ENCODE results near the gene NOL3.

The NOL3 gene

GRCh38 chr16:67141391-67141790 lies 28.9 kb upstream of the NOL3 start:
- no peak overlapping the region for H3K4me2 ChIP-seq (ENCODE audit: low read length)
- no peak overlapping the region for H2BK15ac ChIP-seq (replicated peaks; ENCODE audit: low read depth)
- no peak overlapping the region for H3K56ac ChIP-seq (ENCODE audit: low read length)
- H2BK5ac ChIP-seq (ENCODE audit: low read length) = no peak overlapping the region
- no peaks in the 10 kb centered on the region for H3K27me3 ChIP-seq (ENCODE audit: insufficient read depth, low read length, poor library complexity)
- H3K36me3 ChIP-seq (ENCODE audit: control insufficient read depth, insufficient read depth, low read length) = peaks cover 4% of the 10 kb centered on the region
- H3K79me2 ChIP-seq (ENCODE audit: control insufficient read depth, insufficient read depth, low read length) = no peaks in the 10 kb centered on the region
- no peak overlapping the region for H2BK120ac ChIP-seq (ENCODE audit: low read depth, low read length)
- H4K8ac ChIP-seq (ENCODE audit: low read depth, low read length) = no peak overlapping the region
- no peak overlapping the region for H2AK5ac ChIP-seq (ENCODE audit: low read length)
- H3K27ac ChIP-seq (ENCODE audit: low read depth, low read length) = no peak overlapping the region
- H3K4ac ChIP-seq (ENCODE audit: low read depth, low read length) = no peak overlapping the region
- DNase-seq = no peak
- no peak overlapping the region for H3K23ac ChIP-seq (ENCODE audit: low read length)
- H4K5ac ChIP-seq (ENCODE audit: low read length) = no peak overlapping the region
- no peak overlapping the region for H3K4me3 ChIP-seq (ENCODE audit: low read length)
- no peak overlapping the region for H3K9ac ChIP-seq (ENCODE audit: low read length)
- H3K18ac ChIP-seq (ENCODE audit: low read length) = no peak overlapping the region
- no peaks in the 10 kb centered on the region for H3K4me1 ChIP-seq (ENCODE audit: control insufficient read depth, low read depth, low read length)
- H3K79me1 ChIP-seq (ENCODE audit: low read length) = no peaks in the 10 kb centered on the region
- WGBS (ENCODE audit: extremely low coverage, insufficient coverage, low lambda C conversion rate) = no CpG with 5 or more reads among the region's 13 CpGs

- H3K18ac ChIP-seq (ENCODE audit: low read length) = no peak overlapping the region
- no peak overlapping the region for H2BK5ac ChIP-seq (ENCODE audit: low read length)
- WGBS (ENCODE audit: extremely low coverage, insufficient coverage, low lambda C conversion rate) = no CpG with 5 or more reads among the region's 9 CpGs
- H2AK5ac ChIP-seq (ENCODE audit: low read length) = no peak overlapping the region
- H2BK120ac ChIP-seq (ENCODE audit: low read depth, low read length) = no peak overlapping the region
- no peak overlapping the region for H3K4me3 ChIP-seq (ENCODE audit: low read length)
- no peak overlapping the region for H4K5ac ChIP-seq (ENCODE audit: low read length)
- no peak overlapping the region for H4K8ac ChIP-seq (ENCODE audit: low read depth, low read length)
- no peak overlapping the region for H3K4ac ChIP-seq (ENCODE audit: low read depth, low read length)
- no peaks in the 10 kb centered on the region for H3K4me1 ChIP-seq (ENCODE audit: control insufficient read depth, low read depth, low read length)
- no peak overlapping the region for H3K4me2 ChIP-seq (ENCODE audit: low read length)
- peaks cover 4% of the 10 kb centered on the region for H3K36me3 ChIP-seq (ENCODE audit: control insufficient read depth, insufficient read depth, low read length)
- H3K79me1 ChIP-seq (ENCODE audit: low read length) = no peaks in the 10 kb centered on the region
- no peaks in the 10 kb centered on the region for H3K79me2 ChIP-seq (ENCODE audit: control insufficient read depth, insufficient read depth, low read length)
- no peak overlapping the region for H2BK15ac ChIP-seq (replicated peaks; ENCODE audit: low read depth)
- no peak overlapping the region for H3K9ac ChIP-seq (ENCODE audit: low read length)
- no peak overlapping the region for H3K27ac ChIP-seq (ENCODE audit: low read depth, low read length)
- H3K23ac ChIP-seq (ENCODE audit: low read length) = no peak overlapping the region
- H3K27me3 ChIP-seq (ENCODE audit: insufficient read depth, low read length, poor library complexity) = no peaks in the 10 kb centered on the region
- H3K56ac ChIP-seq (ENCODE audit: low read length) = no peak overlapping the region
- DNase-seq = no peak
These were observed 28.0 kb upstream of the NOL3 start for GRCh38 chr16:67142342-67142741.

GRCh38 chr16:67144943-67145342 lies 25.4 kb upstream of the NOL3 start:
- Histone ChIP-seq H2BK120ac (ENCODE audit: low read depth, low read length) (no peak overlapping the region), H3K4me3 (ENCODE audit: low read length) (no peak overlapping the region), H2BK15ac (replicated peaks; ENCODE audit: low read depth) (no peak overlapping the region), H4K8ac (ENCODE audit: low read depth, low read length) (no peak overlapping the region), H3K27me3 (ENCODE audit: insufficient read depth, low read length, poor library complexity) (no peaks in the 10 kb centered on the region), H3K36me3 (ENCODE audit: control insufficient read depth, insufficient read depth, low read length) (peaks cover 4% of the 10 kb centered on the region), H3K4me2 (ENCODE audit: low read length) (no peak overlapping the region), H3K56ac (ENCODE audit: low read length) (no peak overlapping the region), H3K79me1 (ENCODE audit: low read length) (no peaks in the 10 kb centered on the region), H3K27ac (ENCODE audit: low read depth, low read length) (no peak overlapping the region), H3K4ac (ENCODE audit: low read depth, low read length) (no peak overlapping the region), H3K23ac (ENCODE audit: low read length) (no peak overlapping the region), H3K9ac (ENCODE audit: low read length) (no peak overlapping the region), H3K18ac (ENCODE audit: low read length) (no peak overlapping the region), H2AK5ac (ENCODE audit: low read length) (no peak overlapping the region), H2BK5ac (ENCODE audit: low read length) (no peak overlapping the region), H3K4me1 (ENCODE audit: control insufficient read depth, low read depth, low read length) (no peaks in the 10 kb centered on the region), H3K79me2 (ENCODE audit: control insufficient read depth, insufficient read depth, low read length) (no peaks in the 10 kb centered on the region), H4K5ac (ENCODE audit: low read length) (no peak overlapping the region)
- no peak for DNase-seq
- no CpG with 5 or more reads among the region's 2 CpGs for WGBS (ENCODE audit: extremely low coverage, insufficient coverage, low lambda C conversion rate)

GRCh38 chr16:67145746-67146145 lies 24.6 kb upstream of the NOL3 start:
- no peak overlapping the region for H3K18ac ChIP-seq (ENCODE audit: low read length)
- no peaks in the 10 kb centered on the region for H3K27me3 ChIP-seq (ENCODE audit: insufficient read depth, low read length, poor library complexity)
- no peak overlapping the region for H3K4me3 ChIP-seq (ENCODE audit: low read length)
- no peak overlapping the region for H3K23ac ChIP-seq (ENCODE audit: low read length)
- no peak overlapping the region for H2BK120ac ChIP-seq (ENCODE audit: low read depth, low read length)
- no peak overlapping the region for H2BK5ac ChIP-seq (ENCODE audit: low read length)
- H2AK5ac ChIP-seq (ENCODE audit: low read length) = no peak overlapping the region
- H3K56ac ChIP-seq (ENCODE audit: low read length) = no peak overlapping the region
- H3K79me2 ChIP-seq (ENCODE audit: control insufficient read depth, insufficient read depth, low read length) = no peaks in the 10 kb centered on the region
- H3K27ac ChIP-seq (ENCODE audit: low read depth, low read length) = no peak overlapping the region
- H3K9ac ChIP-seq (ENCODE audit: low read length) = no peak overlapping the region
- no peak overlapping the region for H2BK15ac ChIP-seq (replicated peaks; ENCODE audit: low read depth)
- no peak overlapping the region for H3K4ac ChIP-seq (ENCODE audit: low read depth, low read length)
- DNase-seq = no peak
- no peaks in the 10 kb centered on the region for H3K79me1 ChIP-seq (ENCODE audit: low read length)
- H4K5ac ChIP-seq (ENCODE audit: low read length) = no peak overlapping the region
- peaks cover 4% of the 10 kb centered on the region for H3K36me3 ChIP-seq (ENCODE audit: control insufficient read depth, insufficient read depth, low read length)
- H3K4me2 ChIP-seq (ENCODE audit: low read length) = no peak overlapping the region
- H4K8ac ChIP-seq (ENCODE audit: low read depth, low read length) = no peak overlapping the region
- no peaks in the 10 kb centered on the region for H3K4me1 ChIP-seq (ENCODE audit: control insufficient read depth, low read depth, low read length)
- no CpG with 5 or more reads among the region's 2 CpGs for WGBS (ENCODE audit: extremely low coverage, insufficient coverage, low lambda C conversion rate)

- Histone ChIP-seq H3K27me3 (ENCODE audit: insufficient read depth, low read length, poor library complexity) (no peaks in the 10 kb centered on the region), H3K18ac (ENCODE audit: low read length) (no peak overlapping the region), H3K56ac (ENCODE audit: low read length) (no peak overlapping the region), H3K36me3 (ENCODE audit: control insufficient read depth, insufficient read depth, low read length) (peaks cover 4% of the 10 kb centered on the region), H2BK120ac (ENCODE audit: low read depth, low read length) (no peak overlapping the region), H4K8ac (ENCODE audit: low read depth, low read length) (no peak overlapping the region), H3K27ac (ENCODE audit: low read depth, low read length) (no peak overlapping the region), H4K5ac (ENCODE audit: low read length) (no peak overlapping the region), H3K4me2 (ENCODE audit: low read length) (no peak overlapping the region), H3K23ac (ENCODE audit: low read length) (no peak overlapping the region), H3K79me2 (ENCODE audit: control insufficient read depth, insufficient read depth, low read length) (no peaks in the 10 kb centered on the region), H3K4me3 (ENCODE audit: low read length) (no peak overlapping the region), H3K4ac (ENCODE audit: low read depth, low read length) (no peak overlapping the region), H2BK15ac (replicated peaks; ENCODE audit: low read depth) (no peak overlapping the region), H3K4me1 (ENCODE audit: control insufficient read depth, low read depth, low read length) (no peaks in the 10 kb centered on the region), H2BK5ac (ENCODE audit: low read length) (no peak overlapping the region), H2AK5ac (ENCODE audit: low read length) (no peak overlapping the region), H3K9ac (ENCODE audit: low read length) (no peak overlapping the region), H3K79me1 (ENCODE audit: low read length) (no peaks in the 10 kb centered on the region)
- no peak for DNase-seq
- WGBS (ENCODE audit: extremely low coverage, insufficient coverage, low lambda C conversion rate) = no CpG with 5 or more reads among the region's 7 CpGs
These were observed 23.6 kb upstream of the NOL3 start for GRCh38 chr16:67146523-67147357.
